Measurements from ENCODE around the gene NTN1. TPM values are rescaled to one million over a fixed set of nuclear protein-coding genes. Genes with fewer than 3 reads are reported as not detected.

The NTN1 gene
- total RNA-seq, 1 experiment from 2014 or later: 1.2 TPM

DNA sequence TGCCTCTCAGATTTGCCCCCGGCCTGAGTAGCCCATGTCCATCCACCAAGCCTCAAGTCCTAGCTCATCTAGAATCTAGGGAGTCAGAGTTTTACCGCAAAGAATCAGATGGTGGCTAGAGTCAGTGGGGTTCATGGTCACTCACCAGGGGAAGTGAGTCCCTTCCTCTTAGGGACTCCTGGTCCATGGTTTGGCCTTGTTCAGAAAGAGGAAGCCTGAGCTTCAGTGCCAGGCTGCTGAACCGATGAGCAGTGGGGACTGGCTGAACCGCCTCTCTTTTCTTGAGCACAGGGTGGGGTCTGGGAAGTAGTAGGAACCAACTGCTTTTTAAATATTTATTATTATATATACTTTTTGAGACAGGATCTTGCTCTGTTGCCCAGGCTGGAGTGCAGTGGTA lies 160.3 kb downstream of the NTN1 start:
- Mint-ChIP-seq H3K27ac (no peak overlapping the region), H3K4me3 (no peak overlapping the region), H3K4me1 (peaks cover 14 to 30% of the 10 kb centered on the region in 2 experiments), H3K27me3 (ENCODE audit: low read depth) (no peaks in the 10 kb centered on the region; the same call in 1 of the 2 replicates), H3K9me3 (no peaks in the 10 kb centered on the region), H3K36me3 (ENCODE audit: insufficient read depth in 1 of 3, low read depth in 3 of 3) (no peaks in the 10 kb centered on the region)
- H2BK15ac ChIP-seq (ENCODE audit: low read depth, low read length): no peak overlapping the region
- no peak overlapping the region for H2BK120ac ChIP-seq (ENCODE audit: low read depth, low read length, poor library complexity, severe bottlenecking)
- no peak overlapping the region for H2BK12ac ChIP-seq (ENCODE audit: insufficient read length, low read depth, low read length)
- no peak overlapping the region for H3K4ac ChIP-seq (ENCODE audit: low read depth, low read length)
- H4K8ac ChIP-seq (replicated peaks; ENCODE audit: insufficient read length, low read depth, low read length): no peak overlapping the region
- no peak for TF ChIP-seq CTCF (conservative IDR thresholded peaks at IDR 0.05)
- H3K56ac ChIP-seq (ENCODE audit: insufficient read length, low read depth, low read length): no peak overlapping the region
- no peak overlapping the region for H3K27ac ChIP-seq (ENCODE audit: insufficient read length, low read depth, low read length)
- no peaks in the 10 kb centered on the region for H3K4me1 ChIP-seq (ENCODE audit: insufficient read depth, low read length)
- no peak overlapping the region for H3K23ac ChIP-seq (ENCODE audit: insufficient read length, low read depth, low read length)
- H3T11ph ChIP-seq (ENCODE audit: low read length): no peak overlapping the region
- H3K14ac ChIP-seq (ENCODE audit: insufficient read depth, low read length): no peak overlapping the region
- no peak overlapping the region for H2BK20ac ChIP-seq (ENCODE audit: low read depth, low read length, poor library complexity, severe bottlenecking)
- no peaks in the 10 kb centered on the region for H4K20me1 ChIP-seq (ENCODE audit: control insufficient read depth, insufficient read depth, insufficient read length)
- no CpG with 5 or more reads among the region's 4 CpGs for WGBS (ENCODE audit: extremely low coverage, insufficient read length, low lambda C conversion rate)
- no peak overlapping the region for H2BK5ac ChIP-seq (ENCODE audit: insufficient read length, low read length)
- no peaks in the 10 kb centered on the region for H3K79me2 ChIP-seq (ENCODE audit: insufficient read depth, low read length)
- no peak overlapping the region for H4K91ac ChIP-seq (ENCODE audit: insufficient read length, low read depth, low read length)
- no peaks in the 10 kb centered on the region for H3K79me1 ChIP-seq (ENCODE audit: insufficient read depth, low read depth, low read length, poor library complexity, severe bottlenecking)
- H4K5ac ChIP-seq (ENCODE audit: insufficient read length, low read depth, low read length): no peak overlapping the region
- H3K23me2 ChIP-seq (ENCODE audit: insufficient read length, low read depth, low read length, poor library complexity, severe bottlenecking): no peaks in the 10 kb centered on the region
- no peak for DNase-seq
- no peak overlapping the region for H2AFZ ChIP-seq (ENCODE audit: low read length)
- H3K18ac ChIP-seq (ENCODE audit: insufficient read length, low read depth, low read length): no peak overlapping the region
- H3K9me3 ChIP-seq (ENCODE audit: control insufficient read depth, low read depth, low read length): no peaks in the 10 kb centered on the region
- H3K27me3 ChIP-seq (ENCODE audit: insufficient read depth, low read length): no peaks in the 10 kb centered on the region
- H3K9ac ChIP-seq (ENCODE audit: extremely low read depth, insufficient read length, low read length): no peak overlapping the region
- H3K4me2 ChIP-seq (ENCODE audit: insufficient read depth, insufficient read length, low read length): no peak overlapping the region
- H2AK5ac ChIP-seq (ENCODE audit: insufficient read length, low read length): no peak overlapping the region
